ENCODE data around the gene HAAO. TPM values are rescaled to one million over a fixed set of nuclear protein-coding genes. Genes with fewer than 3 reads are reported as not detected.

HAAO gene
- total and polyA plus RNA-seq, 2 donors from 2014 or later: 16.2 to 57.2 TPM

- no peak for FAIRE-seq
- intact Hi-C loops (cut with DNase I): no loop called here
- Histone ChIP-seq H3K9me3 (ENCODE audit: control insufficient read depth in 2 of 3, insufficient read depth in 1 of 3, low read length in 3 of 3) (no peaks in the 10 kb centered on the region), H3K27me3 (ENCODE audit: control insufficient read depth, insufficient read depth, low read length) (no peaks in the 10 kb centered on the region), H3K4me1 (ENCODE audit: control insufficient read depth in 2 of 3, insufficient read depth in 2 of 3, low read depth in 1 of 3, low read length in 3 of 3) (peaks cover 3 to 21% (median 18%) of the 10 kb centered on the region in 3 donors), H3K4me3 (ENCODE audit: low read length in 3 of 3) (peak overlapping the region; percentile 66 to 86 (median 78)), H3K36me3 (ENCODE audit: control insufficient read depth in 2 of 3, insufficient read depth in 3 of 3, low read length in 3 of 3) (peaks cover 0 to 7% (median 0%) of the 10 kb centered on the region in 3 donors), H3K27ac (ENCODE audit: low read depth in 2 of 2, low read length in 2 of 2) (peak overlapping the region in 1 of 2 donors; percentile 95), H3K9ac (ENCODE audit: low read length in 3 of 3) (peak overlapping the region in 2 of 3 donors; percentile 37 to 92)
- no peak for DNase-seq
- TF ChIP-seq, protein P1, sequence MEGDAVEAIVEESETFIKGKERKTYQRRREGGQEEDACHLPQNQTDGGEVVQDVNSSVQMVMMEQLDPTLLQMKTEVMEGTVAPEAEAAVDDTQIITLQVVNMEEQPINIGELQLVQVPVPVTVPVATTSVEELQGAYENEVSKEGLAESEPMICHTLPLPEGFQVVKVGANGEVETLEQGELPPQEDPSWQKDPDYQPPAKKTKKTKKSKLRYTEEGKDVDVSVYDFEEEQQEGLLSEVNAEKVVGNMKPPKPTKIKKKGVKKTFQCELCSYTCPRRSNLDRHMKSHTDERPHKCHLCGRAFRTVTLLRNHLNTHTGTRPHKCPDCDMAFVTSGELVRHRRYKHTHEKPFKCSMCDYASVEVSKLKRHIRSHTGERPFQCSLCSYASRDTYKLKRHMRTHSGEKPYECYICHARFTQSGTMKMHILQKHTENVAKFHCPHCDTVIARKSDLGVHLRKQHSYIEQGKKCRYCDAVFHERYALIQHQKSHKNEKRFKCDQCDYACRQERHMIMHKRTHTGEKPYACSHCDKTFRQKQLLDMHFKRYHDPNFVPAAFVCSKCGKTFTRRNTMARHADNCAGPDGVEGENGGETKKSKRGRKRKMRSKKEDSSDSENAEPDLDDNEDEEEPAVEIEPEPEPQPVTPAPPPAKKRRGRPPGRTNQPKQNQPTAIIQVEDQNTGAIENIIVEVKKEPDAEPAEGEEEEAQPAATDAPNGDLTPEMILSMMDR (IDR thresholded peaks at IDR 0.05; ENCODE audit: borderline replicate concordance, extremely low read depth, insufficient read depth): no peak
These were observed 777 bp downstream of the HAAO start for GRCh38 chr2:42791606-42792005.

- Histone ChIP-seq H3K36me3 (ENCODE audit: control insufficient read depth in 2 of 3, insufficient read depth in 3 of 3, low read length in 3 of 3) (no peaks in the 10 kb centered on the region), H3K4me1 (ENCODE audit: control insufficient read depth in 2 of 3, insufficient read depth in 2 of 3, low read depth in 1 of 3, low read length in 3 of 3) (peaks cover 3 to 27% (median 12%) of the 10 kb centered on the region in 3 donors), H3K9me3 (ENCODE audit: control insufficient read depth in 2 of 3, insufficient read depth in 1 of 3, low read length in 3 of 3) (no peaks in the 10 kb centered on the region), H3K27ac (ENCODE audit: low read depth in 2 of 2, low read length in 2 of 2) (no peak overlapping the region), H3K9ac (ENCODE audit: low read length in 3 of 3) (no peak overlapping the region), H3K4me3 (ENCODE audit: low read length in 3 of 3) (no peak overlapping the region), H3K27me3 (ENCODE audit: control insufficient read depth, insufficient read depth, low read length) (no peaks in the 10 kb centered on the region)
- TF ChIP-seq, protein P1 (IDR thresholded peaks at IDR 0.05; ENCODE audit: borderline replicate concordance, extremely low read depth, insufficient read depth): no peak
- FAIRE-seq (no peak), DNase-seq (no peak)
- intact Hi-C loops (cut with DNase I): no loop called here
These were observed 2.6 kb downstream of the HAAO start for GRCh38 chr2:42789751-42790150.

GRCh38 chr2:42788882-42789281 is 3.5 kb downstream of the HAAO start:
- TF ChIP-seq, protein P1 (IDR thresholded peaks at IDR 0.05; ENCODE audit: borderline replicate concordance, extremely low read depth, insufficient read depth): no peak

GRCh38 chr2:42788478-42788793 is 3.9 kb downstream of the HAAO start:
- TF ChIP-seq, protein P1 (IDR thresholded peaks at IDR 0.05; ENCODE audit: borderline replicate concordance, extremely low read depth, insufficient read depth): no peak
- DNase-seq (no peak), FAIRE-seq (no peak)
- intact Hi-C loops (cut with DNase I): no loop called here
- Histone ChIP-seq H3K4me1 (ENCODE audit: control insufficient read depth in 2 of 3, insufficient read depth in 2 of 3, low read depth in 1 of 3, low read length in 3 of 3) (peaks cover 0 to 31% (median 19%) of the 10 kb centered on the region in 3 donors), H3K27ac (ENCODE audit: low read depth in 2 of 2, low read length in 2 of 2) (peak overlapping the region in 1 of 2 donors; percentile 32), H3K9ac (ENCODE audit: low read length in 3 of 3) (no peak overlapping the region), H3K9me3 (ENCODE audit: control insufficient read depth in 2 of 3, insufficient read depth in 1 of 3, low read length in 3 of 3) (no peaks in the 10 kb centered on the region), H3K27me3 (ENCODE audit: control insufficient read depth, insufficient read depth, low read length) (no peaks in the 10 kb centered on the region), H3K4me3 (ENCODE audit: low read length in 3 of 3) (no peak overlapping the region), H3K36me3 (ENCODE audit: control insufficient read depth in 2 of 3, insufficient read depth in 3 of 3, low read length in 3 of 3) (no peaks in the 10 kb centered on the region)

More at GRCh38 chr2:42788882-42789281, 3.5 kb downstream of the HAAO start:
- H3K27me3 ChIP-seq (ENCODE audit: control insufficient read depth, insufficient read depth, low read length): no peaks in the 10 kb centered on the region
- peaks cover 1 to 31% (median 15%) of the 10 kb centered on the region in 3 donors for H3K4me1 ChIP-seq (ENCODE audit: control insufficient read depth in 2 of 3, insufficient read depth in 2 of 3, low read depth in 1 of 3, low read length in 3 of 3)
- H3K9ac ChIP-seq (ENCODE audit: low read length in 3 of 3): no peak overlapping the region
- H3K9me3 ChIP-seq (ENCODE audit: control insufficient read depth in 2 of 3, insufficient read depth in 1 of 3, low read length in 3 of 3): no peaks in the 10 kb centered on the region
- H3K4me3 ChIP-seq (ENCODE audit: low read length in 3 of 3): no peak overlapping the region
- FAIRE-seq: no peak
- no peak for DNase-seq
- no peaks in the 10 kb centered on the region for H3K36me3 ChIP-seq (ENCODE audit: control insufficient read depth in 2 of 3, insufficient read depth in 3 of 3, low read length in 3 of 3)
- intact Hi-C loops (cut with DNase I): no loop called here
- H3K27ac ChIP-seq (ENCODE audit: low read depth in 2 of 2, low read length in 2 of 2): peak overlapping the region in 1 of 2 donors; percentile 32
